Middle frontal gyrus (tissue), 1 donor: ENCODE results near the gene ELAC2.
"Not testable (repeated sequence)": the region's sequence is repeated elsewhere in the genome, so short reads cannot be mapped to it uniquely, and the experiment has no call there.

Experiments
- DNase-seq: peaks from one replicate; pipeline ENCODE4 v3.0.0-alpha.2; 2015; ENCODE audit warnings: low spot score; ENCODE audit errors: extremely low spot score

Gene ELAC2

GRCh38 chr17:12990926-12991325 is 26.9 kb downstream of the ELAC2 start:
- DNase-seq, result no peak

DNA sequence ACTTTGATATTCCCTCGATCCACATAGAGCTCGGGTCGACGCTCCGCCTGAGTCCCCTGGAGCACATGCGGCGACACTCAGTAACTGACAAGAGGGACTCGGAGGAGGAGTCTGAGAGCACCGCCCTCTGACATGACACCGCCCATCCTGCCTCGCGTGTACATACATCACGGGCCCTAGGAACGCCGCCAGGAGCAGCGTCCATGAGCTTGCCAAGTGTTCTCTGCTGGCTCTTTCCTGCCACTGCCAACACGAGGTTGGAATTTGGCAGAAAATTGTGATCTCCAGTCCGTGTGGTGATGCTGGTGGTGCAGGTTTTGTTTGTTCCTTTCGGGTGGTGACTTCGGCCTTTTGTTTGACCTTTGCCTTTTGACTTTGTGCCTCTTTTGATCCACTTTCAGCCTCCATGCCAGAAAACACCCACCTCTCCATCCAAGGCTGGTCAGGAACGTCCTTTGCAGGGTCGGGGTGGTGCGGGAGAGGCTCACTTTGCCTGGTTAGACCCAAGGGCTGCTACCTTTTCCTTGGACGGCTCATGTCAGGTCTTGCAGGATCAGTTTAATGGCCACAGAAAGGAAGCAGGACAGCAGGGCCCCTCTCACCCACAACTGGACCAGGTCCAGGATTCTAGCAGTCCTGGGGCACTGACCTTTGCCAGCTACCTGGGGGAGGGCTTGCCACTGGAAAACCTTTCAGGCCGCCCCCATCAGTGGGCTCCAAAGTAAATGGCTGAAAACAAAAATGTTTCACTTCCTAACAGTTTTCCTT is 27.6 kb downstream of the ELAC2 start:
- no peak for DNase-seq

GRCh38 chr17:12987120-12987519 is 30.7 kb downstream of the ELAC2 start:
- DNase-seq, result no peak

GRCh38 chr17:12985431-12986293 is 32.2 kb downstream of the ELAC2 start:
- DNase-seq, result peak; percentile 23

DNA sequence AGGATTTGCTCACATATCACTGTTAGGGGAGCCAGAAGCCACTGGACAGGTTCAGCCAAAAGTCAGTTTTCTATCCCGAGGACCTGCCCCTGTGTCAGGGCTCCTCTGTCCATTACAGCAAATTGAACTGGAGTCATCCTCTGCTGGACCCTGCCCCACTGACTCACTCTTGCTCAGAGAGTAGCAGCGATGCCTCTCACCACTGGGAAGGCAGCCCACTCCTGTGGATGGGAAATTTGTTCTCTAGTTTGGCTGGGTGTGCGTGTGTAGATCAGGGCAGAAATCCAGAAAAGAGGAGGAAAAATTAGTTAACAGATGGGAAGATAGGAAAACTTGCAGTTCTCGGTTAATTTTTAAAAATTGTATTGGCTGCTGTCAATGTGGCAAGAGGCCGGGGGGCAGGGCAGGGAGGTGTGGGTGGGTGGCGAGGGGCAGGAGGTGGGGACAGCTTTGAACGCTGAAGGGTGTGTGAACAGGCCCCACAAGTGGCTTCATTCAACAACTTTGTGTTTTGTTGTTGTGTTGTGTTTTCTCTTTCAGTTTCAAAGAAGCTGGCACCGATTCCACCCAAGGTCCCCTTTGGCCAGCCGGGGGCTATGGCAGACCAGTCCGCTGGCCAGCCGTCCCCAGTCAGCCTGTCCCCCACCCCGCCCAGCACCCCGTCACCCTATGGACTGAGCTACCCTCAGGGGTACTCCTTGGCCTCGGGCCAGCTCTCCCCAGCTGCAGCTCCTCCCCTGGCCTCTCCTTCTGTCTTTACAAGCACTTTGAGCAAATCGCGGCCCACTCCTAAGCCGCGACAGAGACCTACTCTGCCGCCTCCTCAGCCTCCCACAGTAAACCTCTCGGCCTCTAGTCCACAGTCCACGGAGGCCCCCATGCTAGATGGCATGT is 33.6 kb downstream of the ELAC2 start:
- DNase-seq, result no peak

- DNase-seq, result no peak
These were observed 35.6 kb downstream of the ELAC2 start for GRCh38 chr17:12982224-12982623.

GRCh38 chr17:12979826-12980500 is 37.9 kb downstream of the ELAC2 start:
- DNase-seq, result no peak

GRCh38 chr17:12979246-12979645 is 38.6 kb downstream of the ELAC2 start:
- no peak for DNase-seq

GRCh38 chr17:12978787-12979186 is 39.0 kb downstream of the ELAC2 start:
- not testable (repeated sequence) for DNase-seq

DNA sequence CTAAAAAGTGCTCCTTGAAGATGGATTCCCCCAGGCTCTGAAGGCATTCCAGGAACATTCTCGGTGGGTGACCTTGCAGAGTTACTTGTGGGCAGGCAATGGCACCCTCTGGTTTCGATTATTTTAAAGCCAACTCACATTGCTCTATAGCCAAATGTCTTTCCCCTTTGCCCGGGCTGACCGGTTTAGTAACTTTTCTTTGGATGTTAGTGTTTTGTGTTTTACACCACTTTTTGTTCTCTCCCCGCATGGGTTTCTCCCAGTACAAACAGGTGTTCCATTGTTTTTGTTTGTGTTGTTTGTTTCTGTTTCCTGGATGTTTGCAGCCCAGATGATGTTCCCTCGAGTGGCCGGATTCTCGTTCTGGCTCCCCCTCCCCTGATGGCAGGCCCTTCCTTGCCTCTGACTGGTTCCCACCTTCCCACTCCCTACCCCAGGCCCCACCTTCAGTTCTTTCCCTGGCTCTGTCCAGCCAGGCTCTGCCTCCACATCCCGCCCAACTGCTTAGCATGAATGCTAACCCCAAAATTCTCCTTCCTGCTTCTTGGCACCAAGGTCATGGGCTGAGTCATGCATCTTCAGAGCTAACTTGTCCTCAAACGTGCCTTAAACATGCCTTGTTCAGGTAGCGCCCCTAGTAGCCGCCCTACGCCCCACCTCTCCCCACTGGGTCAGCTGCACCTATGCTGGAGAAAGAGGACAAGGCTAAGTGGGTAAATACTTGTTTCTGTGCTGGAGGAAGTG is 40.6 kb downstream of the ELAC2 start:
- DNase-seq, result no peak

DNA sequence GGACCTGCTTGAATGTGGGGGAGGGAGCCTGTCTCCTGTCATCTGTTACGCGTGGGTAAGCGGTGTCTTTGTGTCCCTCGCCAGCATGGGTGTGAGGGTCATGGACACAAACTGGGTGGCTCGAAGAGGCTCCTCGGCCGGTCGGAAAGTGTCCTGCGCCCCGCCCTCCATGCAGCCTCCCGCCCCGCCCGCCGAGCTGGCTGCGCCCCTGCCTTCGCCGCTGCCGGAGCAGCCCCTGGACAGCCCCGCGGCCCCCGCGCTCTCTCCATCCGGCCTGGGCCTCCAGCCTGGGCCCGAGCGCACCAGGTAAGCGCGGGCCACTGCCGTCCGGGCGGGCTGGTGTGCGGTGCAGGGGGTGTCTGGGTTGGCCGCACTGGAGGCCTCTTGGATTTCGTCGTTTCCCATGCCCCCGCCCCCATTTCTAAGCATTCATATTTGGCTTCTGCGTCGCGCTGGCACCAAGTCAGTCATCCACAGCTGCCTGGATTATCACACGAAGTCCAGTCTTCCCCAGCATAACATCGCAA is 43.8 kb downstream of the ELAC2 start:
- no peak for DNase-seq

DNA sequence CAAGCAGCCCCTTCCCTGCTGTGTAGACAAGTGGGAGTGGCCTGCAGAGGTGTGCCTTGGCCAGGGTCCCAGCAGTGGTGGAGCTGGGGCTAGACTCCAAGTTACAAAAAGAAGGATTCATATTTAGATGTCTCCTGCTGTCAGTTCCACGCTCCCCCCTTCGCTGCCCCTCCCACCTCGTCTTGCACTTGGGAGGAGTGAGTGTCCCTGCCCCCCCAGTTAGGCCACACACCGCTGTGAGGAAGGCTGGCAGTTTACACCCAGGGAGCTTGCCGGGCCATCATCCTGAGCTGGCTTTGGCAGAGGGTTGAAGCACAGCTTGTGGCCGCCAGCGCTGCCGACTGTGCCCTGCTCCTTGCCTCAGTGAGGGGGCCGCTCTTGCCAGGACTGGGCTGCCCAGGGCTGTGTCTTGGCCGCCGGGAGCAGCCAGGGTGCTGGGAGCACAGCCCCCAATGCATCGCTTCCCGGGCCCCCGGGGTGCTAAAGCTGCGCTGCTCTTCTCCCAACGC is 44.3 kb downstream of the ELAC2 start:
- DNase-seq, result no peak

GRCh38 chr17:12967962-12968361 is 49.9 kb downstream of the ELAC2 start:
- DNase-seq, result no peak

DNA sequence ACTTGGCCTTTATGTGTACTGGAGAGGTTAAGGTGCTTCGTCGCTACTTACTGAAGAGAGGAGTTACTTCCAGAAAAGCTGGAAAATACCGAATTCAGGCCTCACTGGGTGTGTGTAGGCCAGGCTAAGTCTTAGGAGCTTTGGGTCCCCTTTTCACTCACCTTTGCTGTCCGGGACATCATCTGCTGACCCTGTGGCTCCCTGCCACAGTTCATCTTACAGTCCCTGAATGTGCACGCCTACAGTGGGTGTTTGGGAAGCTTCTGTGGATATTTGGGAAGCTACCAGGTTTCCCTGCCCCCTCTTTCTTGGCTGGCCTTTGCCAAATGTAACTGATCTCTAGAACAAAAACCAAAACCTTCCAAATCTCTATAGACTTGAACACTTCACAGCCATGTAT is 51.4 kb downstream of the ELAC2 start:
- DNase-seq, result no peak

- DNase-seq, result no peak
These were observed 51.8 kb downstream of the ELAC2 start for GRCh38 chr17:12965988-12966387.

DNA sequence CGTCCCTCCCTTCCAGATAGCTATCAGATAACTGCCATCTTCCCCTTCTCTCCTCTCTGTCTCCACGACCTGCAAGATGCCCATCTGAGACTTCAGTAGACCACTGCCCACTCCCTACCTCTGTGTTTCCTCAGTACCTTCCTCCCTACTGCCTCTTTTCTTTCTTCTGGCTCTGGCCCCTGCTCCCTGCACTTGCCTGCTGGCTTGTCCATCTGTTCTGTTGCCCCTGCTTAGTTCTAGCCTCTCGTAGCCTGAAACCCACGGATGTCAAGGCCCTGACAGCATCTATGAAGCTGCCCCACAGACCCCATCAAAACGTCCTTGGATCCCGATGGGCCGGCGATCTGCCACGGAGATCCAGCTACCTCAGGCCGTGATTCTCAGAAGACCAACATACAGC is 53.0 kb downstream of the ELAC2 start:
- DNase-seq, result no peak

GRCh38 chr17:12964162-12964561 is 53.7 kb downstream of the ELAC2 start:
- DNase-seq, result no peak

- no peak for DNase-seq
These were observed 54.3 kb downstream of the ELAC2 start for GRCh38 chr17:12963505-12963904.

- no peak for DNase-seq
These were observed 56.2 kb downstream of the ELAC2 start for GRCh38 chr17:12961655-12962054.

GRCh38 chr17:12959441-12959840 is 58.4 kb downstream of the ELAC2 start:
- DNase-seq, result no peak
